DOHH2 (cell line): ENCODE measurements around the gene ZNF771.

Experiments
- H3F3A ChIP-seq: fragments of 200-600 bp; sonication (generic), shearing (Covaris generic); 2 replicates; pipeline ENCODE4 v1.6.0; 2016; ENCODE audit warnings: antibody characterized with exemption, mild to moderate bottlenecking; ENCODE audit not compliant: control insufficient read depth, insufficient read depth
- H3K27ac ChIP-seq: fragments of 200-600 bp; sonication (generic); 2 replicates; pipeline ENCODE4 v1.5.1; 2014; ENCODE audit warnings: low read depth, mild to moderate bottlenecking, low read length, moderate library complexity
- H3K27me3 ChIP-seq: fragments of 200-600 bp; sonication (generic); 2 replicates; pipeline ENCODE4 v1.6.1; 2014; ENCODE audit warnings: mild to moderate bottlenecking, low read length, mixed read lengths; ENCODE audit not compliant: control insufficient read depth
- H3K36me3 ChIP-seq: fragments of 200-600 bp; sonication (generic); 2 replicates; pipeline ENCODE4 v1.6.1; 2014; ENCODE audit warnings: mild to moderate bottlenecking, low read length, moderate library complexity, mixed read lengths; ENCODE audit not compliant: control insufficient read depth
- H3K4me1 ChIP-seq: fragments of 200-600 bp; sonication (generic); 2 replicates; pipeline ENCODE4 v1.6.1; 2014; ENCODE audit warnings: mild to moderate bottlenecking, low read length, mixed read lengths; ENCODE audit not compliant: control insufficient read depth
- H3K4me2 ChIP-seq: fragments of 200-600 bp; sonication (generic); 2 replicates; pipeline ENCODE4 v1.6.0; 2014; ENCODE audit warnings: mild to moderate bottlenecking, low read length, moderate library complexity
- H3K4me3 ChIP-seq: fragments of 200-600 bp; sonication (generic); 2 replicates; pipeline ENCODE4 v1.5.1; 2014; ENCODE audit warnings: mild to moderate bottlenecking, low read length, mixed read lengths
- H3K79me2 ChIP-seq: fragments of 200-600 bp; sonication (generic); 2 replicates; pipeline ENCODE4 v1.6.1; 2014; ENCODE audit warnings: mild to moderate bottlenecking, low read length, mixed read lengths; ENCODE audit not compliant: control insufficient read depth
- H3K9me2 ChIP-seq: fragments of 200-600 bp; sonication (generic); replicated peaks from 2 replicates; pipeline ENCODE4 v1.6.1; 2014; ENCODE audit warnings: mild to moderate bottlenecking, low read length, mixed read lengths; ENCODE audit not compliant: control insufficient read depth
- H3K9me3 ChIP-seq: fragments of 200-600 bp; sonication (generic); 2 replicates; pipeline ENCODE4 v1.6.1; 2014; ENCODE audit warnings: antibody characterized with exemption, low read length, mixed read lengths; ENCODE audit not compliant: control insufficient read depth, insufficient read depth
- H4K20me1 ChIP-seq: fragments of 200-600 bp; sonication (generic); 2 replicates; pipeline ENCODE4 v1.6.0; 2014; ENCODE audit warnings: low read depth, mild to moderate bottlenecking, antibody characterized with exemption, low read length, moderate library complexity; ENCODE audit not compliant: control insufficient read depth, insufficient read depth
- EZH2phosphoT487 ChIP-seq: fragments of 200-600 bp; sonication (generic); IDR thresholded peaks from 2 replicates; pipeline ENCODE4 v1.6.1; 2017; ENCODE audit warnings: borderline replicate concordance, mild to moderate bottlenecking, antibody characterized with exemption, low read length, moderate library complexity, mixed read lengths
- TF ChIP-seq, protein P1 (sequence below): fragments of 200-600 bp; sonication (generic); IDR thresholded peaks from one replicate; pipeline ENCODE4 v1.5.1; 2014; ENCODE audit warnings: antibody characterized with exemption, mild to moderate bottlenecking, low read depth, low read length; ENCODE audit not compliant: poor library complexity, severe bottlenecking

The ZNF771 gene

DNA sequence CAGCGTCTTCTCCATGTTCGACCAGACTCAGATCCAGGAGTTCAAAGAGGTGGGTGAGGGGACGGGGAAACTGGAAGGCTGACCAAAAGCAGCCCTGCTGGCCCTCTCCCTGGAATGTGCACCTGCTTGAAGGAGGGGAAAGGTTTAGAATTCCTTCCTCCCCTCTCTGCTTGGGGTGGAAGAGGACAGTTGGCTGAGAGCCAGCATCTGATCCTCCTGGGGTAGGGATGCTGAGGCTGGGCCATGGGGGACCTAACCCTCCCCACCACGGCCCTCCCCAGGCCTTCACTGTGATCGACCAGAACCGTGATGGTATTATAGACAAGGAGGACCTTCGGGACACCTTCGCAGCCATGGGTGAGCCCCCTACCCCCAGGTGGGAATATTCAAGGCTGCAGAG, 31.5 kb upstream of the ZNF771 start:
- TF ChIP-seq, protein P1, sequence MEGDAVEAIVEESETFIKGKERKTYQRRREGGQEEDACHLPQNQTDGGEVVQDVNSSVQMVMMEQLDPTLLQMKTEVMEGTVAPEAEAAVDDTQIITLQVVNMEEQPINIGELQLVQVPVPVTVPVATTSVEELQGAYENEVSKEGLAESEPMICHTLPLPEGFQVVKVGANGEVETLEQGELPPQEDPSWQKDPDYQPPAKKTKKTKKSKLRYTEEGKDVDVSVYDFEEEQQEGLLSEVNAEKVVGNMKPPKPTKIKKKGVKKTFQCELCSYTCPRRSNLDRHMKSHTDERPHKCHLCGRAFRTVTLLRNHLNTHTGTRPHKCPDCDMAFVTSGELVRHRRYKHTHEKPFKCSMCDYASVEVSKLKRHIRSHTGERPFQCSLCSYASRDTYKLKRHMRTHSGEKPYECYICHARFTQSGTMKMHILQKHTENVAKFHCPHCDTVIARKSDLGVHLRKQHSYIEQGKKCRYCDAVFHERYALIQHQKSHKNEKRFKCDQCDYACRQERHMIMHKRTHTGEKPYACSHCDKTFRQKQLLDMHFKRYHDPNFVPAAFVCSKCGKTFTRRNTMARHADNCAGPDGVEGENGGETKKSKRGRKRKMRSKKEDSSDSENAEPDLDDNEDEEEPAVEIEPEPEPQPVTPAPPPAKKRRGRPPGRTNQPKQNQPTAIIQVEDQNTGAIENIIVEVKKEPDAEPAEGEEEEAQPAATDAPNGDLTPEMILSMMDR, result no peak
- TF ChIP-seq EZH2phosphoT487, result no peak
- Histone ChIP-seq H3F3A (peaks cover 19% of the 10 kb centered on the region), H3K9me3 (no peaks in the 10 kb centered on the region), H3K4me3 (no peak overlapping the region), H3K4me2 (no peak overlapping the region), H3K36me3 (peaks cover 25% of the 10 kb centered on the region), H3K79me2 (peaks cover 26% of the 10 kb centered on the region), H3K27ac (no peak overlapping the region), H4K20me1 (no peaks in the 10 kb centered on the region), H3K9me2 (no peaks in the 10 kb centered on the region), H3K27me3 (no peaks in the 10 kb centered on the region), H3K4me1 (peaks cover 56% of the 10 kb centered on the region)

DNA sequence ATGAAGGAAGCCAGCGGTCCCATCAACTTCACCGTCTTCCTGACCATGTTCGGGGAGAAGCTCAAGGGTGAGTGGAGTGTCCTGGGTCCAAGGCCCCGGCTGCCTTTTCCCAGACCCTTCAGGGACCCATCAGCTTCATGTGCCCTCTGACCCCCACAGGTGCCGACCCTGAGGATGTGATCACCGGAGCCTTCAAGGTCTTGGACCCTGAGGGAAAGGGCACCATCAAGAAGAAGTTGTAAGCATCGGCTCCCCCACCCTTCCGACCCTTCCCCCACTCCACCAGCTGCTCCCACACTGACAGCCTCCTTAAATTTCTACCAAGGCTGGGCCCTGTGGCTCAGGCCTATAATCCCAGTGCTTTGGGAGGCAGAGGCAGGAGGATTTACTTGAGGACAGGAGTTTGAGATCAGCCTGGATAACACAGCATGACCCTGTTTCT, 30.9 kb upstream of the ZNF771 start:
- H3K4me1 ChIP-seq, result peaks cover 58% of the 10 kb centered on the region
- peaks cover 20% of the 10 kb centered on the region for H3F3A ChIP-seq
- H3K79me2 ChIP-seq, result peaks cover 32% of the 10 kb centered on the region
- H3K27ac ChIP-seq, result no peak overlapping the region
- no peak overlapping the region for H3K4me3 ChIP-seq
- TF ChIP-seq, protein P1, result no peak
- TF ChIP-seq EZH2phosphoT487, result no peak
- no peaks in the 10 kb centered on the region for H3K9me2 ChIP-seq
- no peaks in the 10 kb centered on the region for H3K9me3 ChIP-seq
- H3K36me3 ChIP-seq, result peaks cover 30% of the 10 kb centered on the region
- H3K27me3 ChIP-seq, result no peaks in the 10 kb centered on the region
- no peaks in the 10 kb centered on the region for H4K20me1 ChIP-seq
- peak overlapping the region; percentile 97; the same call in 1 of the 2 replicates for H3K4me2 ChIP-seq

DNA sequence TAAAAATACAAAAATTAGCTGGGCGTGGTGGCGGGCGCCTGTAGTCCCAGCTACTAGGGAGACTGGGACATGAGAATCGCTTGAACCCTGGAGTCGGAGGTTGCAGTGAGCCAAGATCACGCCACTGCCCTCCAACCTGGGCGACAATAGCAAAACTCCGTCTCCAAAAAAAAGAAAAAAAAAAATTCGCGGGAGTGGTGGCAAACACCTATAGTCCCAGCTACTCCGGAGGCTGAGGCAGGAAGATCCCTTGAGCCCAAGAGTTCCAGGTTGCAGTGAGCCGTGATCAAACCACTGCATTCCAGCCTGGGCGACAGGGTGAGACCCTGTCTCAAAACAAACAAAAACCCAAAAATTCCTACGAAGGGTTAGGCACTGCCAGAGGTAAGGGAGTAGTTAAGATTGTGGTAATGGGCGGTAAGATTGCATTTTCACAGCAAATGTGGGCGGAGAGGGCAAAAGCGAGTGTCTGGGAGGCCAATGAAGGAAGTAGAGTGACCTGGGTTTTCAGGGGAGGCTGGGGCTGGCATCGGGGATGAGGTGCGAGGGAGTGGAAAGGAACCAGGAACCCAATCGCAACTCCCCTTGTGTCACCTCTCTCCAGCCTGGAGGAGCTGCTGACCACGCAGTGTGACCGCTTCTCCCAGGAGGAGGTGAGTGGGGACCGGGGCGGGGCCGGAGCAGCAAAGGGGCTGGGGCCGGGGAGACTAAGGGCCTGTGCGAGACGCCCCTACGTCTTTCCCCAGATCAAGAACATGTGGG, 30.2 kb upstream of the ZNF771 start:
- H3F3A ChIP-seq, result peaks cover 20% of the 10 kb centered on the region
- H3K4me3 ChIP-seq, result peak overlapping the region; percentile 99
- H3K9me2 ChIP-seq, result no peaks in the 10 kb centered on the region
- H3K27me3 ChIP-seq, result no peaks in the 10 kb centered on the region
- no peaks in the 10 kb centered on the region for H4K20me1 ChIP-seq
- H3K9me3 ChIP-seq, result no peaks in the 10 kb centered on the region
- H3K27ac ChIP-seq, result peak overlapping the region; percentile 97
- peaks cover 58% of the 10 kb centered on the region for H3K4me1 ChIP-seq
- peaks cover 34% of the 10 kb centered on the region for H3K36me3 ChIP-seq
- TF ChIP-seq, protein P1, result no peak
- H3K4me2 ChIP-seq, result peak overlapping the region; percentile 97
- peaks cover 40% of the 10 kb centered on the region for H3K79me2 ChIP-seq
